Measurements from ENCODE around the gene VSIG2.

Gene VSIG2

DNA sequence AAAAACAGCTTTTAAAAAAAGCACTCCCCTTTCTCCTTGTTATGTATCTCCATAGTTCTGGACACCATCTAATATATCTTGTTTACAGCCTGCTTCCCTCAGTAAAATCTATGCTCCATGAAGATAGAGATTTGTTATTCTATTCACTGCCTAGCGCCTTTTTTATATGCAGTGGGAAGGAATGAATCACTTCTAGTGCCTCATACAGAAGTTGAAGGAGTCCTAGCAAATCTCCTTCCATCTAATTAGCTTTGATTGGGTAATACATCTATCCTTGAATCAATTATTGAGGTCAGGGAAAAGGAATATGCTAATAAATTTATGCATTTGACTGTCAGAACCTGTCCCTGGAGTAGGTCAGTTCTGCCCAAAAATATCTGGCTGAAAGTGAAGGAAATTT is 52.5 kb downstream of the VSIG2 start:
- no peak for ATAC-seq
- TF ChIP-seq ARNTL (CRISPR knock-in tag; IDR thresholded peaks at IDR 0.05; ENCODE audit: borderline replicate concordance, low read depth) (no peak), SNAI2 (CRISPR knock-in tag; IDR thresholded peaks at IDR 0.05) (no peak), ZNF8 (CRISPR knock-in tag; IDR thresholded peaks at IDR 0.05) (no peak), ZNF565 (CRISPR knock-in tag; conservative IDR thresholded peaks at IDR 0.05; ENCODE audit: low read depth) (no peak)
